ENCODE measurements around the gene COA3.

COA3 gene

GRCh38 chr17:42748202-42748907 lies 50.1 kb downstream of the COA3 start:
- FAIRE-seq (no peak), DNase-seq (ENCODE audit: insufficient read length, low spot score) (no peak)
- TF ChIP-seq, protein P1, sequence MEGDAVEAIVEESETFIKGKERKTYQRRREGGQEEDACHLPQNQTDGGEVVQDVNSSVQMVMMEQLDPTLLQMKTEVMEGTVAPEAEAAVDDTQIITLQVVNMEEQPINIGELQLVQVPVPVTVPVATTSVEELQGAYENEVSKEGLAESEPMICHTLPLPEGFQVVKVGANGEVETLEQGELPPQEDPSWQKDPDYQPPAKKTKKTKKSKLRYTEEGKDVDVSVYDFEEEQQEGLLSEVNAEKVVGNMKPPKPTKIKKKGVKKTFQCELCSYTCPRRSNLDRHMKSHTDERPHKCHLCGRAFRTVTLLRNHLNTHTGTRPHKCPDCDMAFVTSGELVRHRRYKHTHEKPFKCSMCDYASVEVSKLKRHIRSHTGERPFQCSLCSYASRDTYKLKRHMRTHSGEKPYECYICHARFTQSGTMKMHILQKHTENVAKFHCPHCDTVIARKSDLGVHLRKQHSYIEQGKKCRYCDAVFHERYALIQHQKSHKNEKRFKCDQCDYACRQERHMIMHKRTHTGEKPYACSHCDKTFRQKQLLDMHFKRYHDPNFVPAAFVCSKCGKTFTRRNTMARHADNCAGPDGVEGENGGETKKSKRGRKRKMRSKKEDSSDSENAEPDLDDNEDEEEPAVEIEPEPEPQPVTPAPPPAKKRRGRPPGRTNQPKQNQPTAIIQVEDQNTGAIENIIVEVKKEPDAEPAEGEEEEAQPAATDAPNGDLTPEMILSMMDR (IDR thresholded peaks at IDR 0.05; ENCODE audit: insufficient read depth, missing control alignments): no peak
